Measurements from ENCODE around the gene TMED5.

DNA sequence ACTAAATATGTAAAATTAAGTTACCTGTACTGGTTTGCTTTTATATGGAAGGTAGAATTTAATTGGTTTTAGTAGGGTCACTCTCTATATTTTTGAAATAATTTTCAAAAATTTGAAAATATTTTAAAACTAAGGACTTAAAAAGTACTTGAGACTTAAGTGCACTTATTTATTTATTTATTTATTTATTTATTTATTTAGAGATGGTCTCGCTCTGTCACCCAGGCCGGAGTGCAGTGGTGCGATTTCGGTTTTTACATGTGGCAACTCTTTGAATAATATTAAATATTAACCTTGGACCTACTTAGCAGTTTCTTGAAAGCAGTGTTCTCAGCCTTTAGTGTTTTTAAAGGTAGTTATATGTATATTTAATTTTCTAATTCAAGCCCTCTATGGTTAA is 36.4 kb downstream of the TMED5 start:
- TF ChIP-seq CTCF (IDR thresholded peaks at IDR 0.05; ENCODE audit: insufficient read depth, low read length, poor library complexity, severe bottlenecking) = no peak
- no peak for TF ChIP-seq EZH2phosphoT487 (conservative IDR thresholded peaks at IDR 0.05; ENCODE audit: low read length)
